ENCODE measurements around the gene OSBP2.

The OSBP2 gene

DNA sequence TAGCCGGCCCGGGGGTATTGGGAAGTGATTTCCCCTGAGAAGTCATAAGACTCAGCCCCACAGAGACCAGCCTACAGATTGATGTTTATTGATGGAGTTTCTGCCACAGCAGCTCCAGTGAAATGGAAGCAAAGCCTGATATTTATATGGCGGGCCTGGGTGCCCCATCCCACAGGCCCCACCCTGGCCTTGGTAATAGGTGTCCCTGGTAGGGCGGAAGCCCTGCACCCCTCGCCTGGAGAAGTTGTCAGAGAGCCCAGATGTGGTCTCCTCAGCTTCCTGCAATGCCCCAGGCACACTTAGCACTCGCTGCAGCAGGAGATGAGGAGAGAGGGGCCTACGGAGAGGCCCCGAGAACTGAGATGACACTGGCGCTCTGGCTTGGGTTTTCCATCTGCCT lies 166.5 kb downstream of the OSBP2 start:
- Histone ChIP-seq H3K27me3 (ENCODE audit: low read depth, low read length) (no peaks in the 10 kb centered on the region), H3K9me3 (ENCODE audit: insufficient read depth, low read length) (no peaks in the 10 kb centered on the region), H3K36me3 (replicated peaks; ENCODE audit: low read depth, low read length) (no peaks in the 10 kb centered on the region), H2AFZ (ENCODE audit: low read depth, low read length) (no peak overlapping the region), H3K4me2 (ENCODE audit: low read length) (no peak overlapping the region), H3K79me2 (ENCODE audit: low read length) (no peaks in the 10 kb centered on the region), H3K27ac (ENCODE audit: low read length) (no peak overlapping the region), H4K20me1 (ENCODE audit: insufficient read depth, low read length) (no peaks in the 10 kb centered on the region), H3K4me1 (ENCODE audit: low read length) (no peaks in the 10 kb centered on the region), H3K4me3 (ENCODE audit: low read length) (no peak overlapping the region), H3K9ac (ENCODE audit: low read length) (no peak overlapping the region)
- no peak for TF ChIP-seq EZH2phosphoT487 (IDR thresholded peaks at IDR 0.05; ENCODE audit: low read depth)
- TF ChIP-seq, protein P1, sequence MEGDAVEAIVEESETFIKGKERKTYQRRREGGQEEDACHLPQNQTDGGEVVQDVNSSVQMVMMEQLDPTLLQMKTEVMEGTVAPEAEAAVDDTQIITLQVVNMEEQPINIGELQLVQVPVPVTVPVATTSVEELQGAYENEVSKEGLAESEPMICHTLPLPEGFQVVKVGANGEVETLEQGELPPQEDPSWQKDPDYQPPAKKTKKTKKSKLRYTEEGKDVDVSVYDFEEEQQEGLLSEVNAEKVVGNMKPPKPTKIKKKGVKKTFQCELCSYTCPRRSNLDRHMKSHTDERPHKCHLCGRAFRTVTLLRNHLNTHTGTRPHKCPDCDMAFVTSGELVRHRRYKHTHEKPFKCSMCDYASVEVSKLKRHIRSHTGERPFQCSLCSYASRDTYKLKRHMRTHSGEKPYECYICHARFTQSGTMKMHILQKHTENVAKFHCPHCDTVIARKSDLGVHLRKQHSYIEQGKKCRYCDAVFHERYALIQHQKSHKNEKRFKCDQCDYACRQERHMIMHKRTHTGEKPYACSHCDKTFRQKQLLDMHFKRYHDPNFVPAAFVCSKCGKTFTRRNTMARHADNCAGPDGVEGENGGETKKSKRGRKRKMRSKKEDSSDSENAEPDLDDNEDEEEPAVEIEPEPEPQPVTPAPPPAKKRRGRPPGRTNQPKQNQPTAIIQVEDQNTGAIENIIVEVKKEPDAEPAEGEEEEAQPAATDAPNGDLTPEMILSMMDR (IDR thresholded peaks at IDR 0.05; ENCODE audit: low read depth, low read length): no peak

DNA sequence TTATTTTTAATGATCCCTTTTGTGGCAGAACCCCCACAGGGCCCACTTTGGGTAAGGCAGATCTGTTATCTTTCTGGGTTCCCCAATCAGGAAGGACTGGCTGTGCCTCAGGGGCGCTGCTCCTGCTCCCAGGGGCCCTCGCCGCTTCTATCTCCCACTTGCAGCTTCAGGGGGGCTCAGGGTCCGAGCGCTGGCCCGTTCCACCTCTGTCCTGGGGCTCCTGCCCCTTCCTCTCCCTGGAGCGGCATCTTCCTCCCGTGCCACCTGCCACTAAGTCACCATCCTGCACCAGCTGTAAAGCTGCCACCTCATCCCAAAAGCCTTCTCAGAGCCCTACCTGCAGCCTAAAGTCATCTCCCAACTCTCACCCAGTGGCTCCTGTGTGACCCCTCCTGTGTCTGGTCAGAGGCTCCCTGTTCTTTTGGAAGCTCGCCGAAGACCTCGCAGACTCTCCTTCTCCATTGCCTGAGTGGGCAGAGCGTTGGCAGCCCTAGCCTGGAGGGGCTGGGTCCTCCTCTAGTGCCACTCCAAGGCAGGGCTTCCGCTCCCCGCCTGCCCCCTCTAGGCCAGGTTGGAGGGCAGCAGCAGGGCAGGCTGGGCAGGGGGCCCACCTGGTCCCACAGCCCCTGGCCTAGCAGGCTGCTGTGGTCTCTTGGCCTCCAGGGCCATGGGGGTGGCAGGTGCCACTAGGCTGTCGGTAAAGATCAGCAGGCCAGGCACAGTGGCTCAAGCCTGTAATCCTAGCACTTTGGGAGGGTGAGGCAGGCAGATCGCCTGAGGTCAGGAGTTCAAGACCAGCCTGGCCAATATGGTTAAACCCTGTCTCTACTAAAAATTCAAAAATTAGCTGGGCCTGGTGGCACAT lies 167.2 kb downstream of the OSBP2 start:
- H3K27me3 ChIP-seq (ENCODE audit: low read depth, low read length): no peaks in the 10 kb centered on the region
- no peak overlapping the region for H3K9ac ChIP-seq (ENCODE audit: low read length)
- H3K9me3 ChIP-seq (ENCODE audit: insufficient read depth, low read length): no peaks in the 10 kb centered on the region
- no peak overlapping the region for H3K4me2 ChIP-seq (ENCODE audit: low read length)
- no peak for TF ChIP-seq EZH2phosphoT487 (IDR thresholded peaks at IDR 0.05; ENCODE audit: low read depth)
- TF ChIP-seq, protein P1 (IDR thresholded peaks at IDR 0.05; ENCODE audit: low read depth, low read length): no peak
- H2AFZ ChIP-seq (ENCODE audit: low read depth, low read length): no peak overlapping the region
- H3K4me3 ChIP-seq (ENCODE audit: low read length): no peak overlapping the region
- H3K36me3 ChIP-seq (replicated peaks; ENCODE audit: low read depth, low read length): no peaks in the 10 kb centered on the region
- H3K4me1 ChIP-seq (ENCODE audit: low read length): no peaks in the 10 kb centered on the region
- no peaks in the 10 kb centered on the region for H3K79me2 ChIP-seq (ENCODE audit: low read length)
- H3K27ac ChIP-seq (ENCODE audit: low read length): no peak overlapping the region
- no peaks in the 10 kb centered on the region for H4K20me1 ChIP-seq (ENCODE audit: insufficient read depth, low read length)

DNA sequence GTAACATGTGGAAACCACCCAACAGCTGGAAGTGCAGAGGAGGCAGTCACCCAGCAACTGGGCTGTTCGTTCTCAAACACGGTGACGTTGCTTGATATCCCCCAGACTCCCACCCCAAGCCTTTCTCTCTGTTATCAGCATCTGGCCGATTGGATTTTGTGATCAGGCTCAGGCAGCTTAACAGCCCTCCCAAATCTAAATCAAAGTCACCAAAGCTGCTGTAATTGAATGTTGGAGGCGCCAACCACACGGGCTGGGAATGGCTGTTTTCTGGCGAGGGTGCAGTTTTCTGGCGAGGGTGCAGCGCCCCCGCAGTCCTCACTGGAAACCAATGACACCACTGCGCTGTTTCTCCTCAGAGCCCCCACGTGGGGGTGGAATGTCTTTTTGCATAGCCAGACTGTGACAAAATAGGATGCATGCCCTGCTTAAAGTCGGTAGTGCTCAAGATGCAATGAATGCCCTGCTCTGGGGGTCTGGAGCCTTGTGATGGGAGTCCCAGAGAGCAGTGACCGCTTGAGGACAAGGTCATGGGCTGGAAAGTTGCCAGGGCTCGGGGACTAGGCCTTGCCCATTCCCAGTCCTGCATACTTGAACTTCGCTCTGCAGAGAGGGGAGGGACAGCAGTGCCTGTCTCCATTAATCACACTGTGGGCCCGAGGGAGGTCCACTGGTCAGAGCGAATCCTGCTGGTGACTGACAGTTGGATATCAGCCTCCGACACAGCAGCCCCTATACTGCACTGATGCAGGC lies 168.6 kb downstream of the OSBP2 start:
- no peak overlapping the region for H3K9ac ChIP-seq (ENCODE audit: low read length)
- no peaks in the 10 kb centered on the region for H3K4me1 ChIP-seq (ENCODE audit: low read length)
- no peak overlapping the region for H3K4me2 ChIP-seq (ENCODE audit: low read length)
- H3K36me3 ChIP-seq (replicated peaks; ENCODE audit: low read depth, low read length): no peaks in the 10 kb centered on the region
- H3K27me3 ChIP-seq (ENCODE audit: low read depth, low read length): no peaks in the 10 kb centered on the region
- H3K27ac ChIP-seq (ENCODE audit: low read length): no peak overlapping the region
- no peak overlapping the region for H2AFZ ChIP-seq (ENCODE audit: low read depth, low read length)
- TF ChIP-seq, protein P1 (IDR thresholded peaks at IDR 0.05; ENCODE audit: low read depth, low read length): no peak
- no peak for TF ChIP-seq EZH2phosphoT487 (IDR thresholded peaks at IDR 0.05; ENCODE audit: low read depth)
- H3K4me3 ChIP-seq (ENCODE audit: low read length): no peak overlapping the region
- H4K20me1 ChIP-seq (ENCODE audit: insufficient read depth, low read length): no peaks in the 10 kb centered on the region
- H3K9me3 ChIP-seq (ENCODE audit: insufficient read depth, low read length): no peaks in the 10 kb centered on the region
- no peaks in the 10 kb centered on the region for H3K79me2 ChIP-seq (ENCODE audit: low read length)

Data from OCI-LY3 (cell line).